Activated CD8-positive, alpha-beta memory T cell treated with anti-CD3 and anti-CD28 coated beads, Interleukin-2, amount 50 U/mL, for 24 hours (primary cell): ENCODE measurements around the gene SAP25.
"Not testable (repeated sequence)": the region's sequence is repeated elsewhere in the genome, so short reads cannot be mapped to it uniquely, and the experiment has no call there.

Experiments
- DNase-seq: peaks from one replicate; pipeline ENCODE4 v3.0.0-alpha.2; 2020; ENCODE audit errors: extremely low read depth

SAP25 gene

GRCh38 chr7:100535982-100536381 lies 37.7 kb downstream of the SAP25 start:
- DNase-seq, result not testable (repeated sequence)

- DNase-seq, result no peak
Measured at GRCh38 chr7:100532165-100533022, 41.3 kb downstream of the SAP25 start.

GRCh38 chr7:100528108-100528866 lies 45.4 kb downstream of the SAP25 start:
- not testable (repeated sequence) for DNase-seq

- not testable (repeated sequence) for DNase-seq
Measured at GRCh38 chr7:100523192-100523591, 50.5 kb downstream of the SAP25 start.
